ENCODE measurements around the gene NAGA. TPM values are rescaled to one million over a fixed set of nuclear protein-coding genes. Genes with fewer than 3 reads are reported as not detected.

Gene NAGA
- total and polyA plus RNA-seq, 7 donors, result 6.6 to 28.6 (median 21.6) TPM

GRCh38 chr22:42062506-42063170 lies 8.0 kb downstream of the NAGA start:
- peaks cover 0 to 92% (median 51%) of the 10 kb centered on the region in 4 donors for H3K36me3 ChIP-seq
- H3K27ac ChIP-seq, result no peak overlapping the region
- no peak overlapping the region for H3K4me3 ChIP-seq
- 91 to 96% methylated on average over 10 of the region's 10 CpGs for WGBS, 2 donors
- no peak for TF ChIP-seq CTCF (IDR thresholded peaks at IDR 0.05)
- no peak for TF ChIP-seq POLR2AphosphoS5 (IDR thresholded peaks at IDR 0.05)
- no peak for TF ChIP-seq EP300 (IDR thresholded peaks at IDR 0.05)
- no peak for TF ChIP-seq POLR2A (IDR thresholded peaks at IDR 0.05)
- H3K9me3 ChIP-seq, result no peaks in the 10 kb centered on the region
- H3K27me3 ChIP-seq, result no peaks in the 10 kb centered on the region
- no peak for DNase-seq
- no peaks in the 10 kb centered on the region for H3K4me1 ChIP-seq
- intact Hi-C loops (cut with DNase I), result no loop called here

DNA sequence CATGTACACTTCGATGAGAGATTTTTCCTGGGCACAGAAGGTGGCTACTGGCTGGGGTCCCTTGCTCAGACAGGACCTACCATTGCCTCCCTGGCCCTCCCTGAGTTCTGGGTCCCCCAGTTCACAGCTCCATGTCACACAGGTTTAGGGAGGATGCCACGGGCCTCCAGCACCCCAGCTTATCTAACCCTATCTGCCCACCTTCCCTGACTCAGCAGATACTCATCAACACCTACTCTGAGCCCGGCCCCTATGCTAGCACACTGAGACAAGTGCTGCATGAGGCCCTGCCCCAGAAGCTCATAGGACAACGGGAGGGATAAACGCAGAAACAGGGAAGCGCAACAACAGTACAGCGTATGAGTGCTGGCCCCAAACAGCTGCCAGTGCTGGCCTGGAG lies 9.6 kb downstream of the NAGA start:
- Histone ChIP-seq H3K9me3 (peaks cover 0 to 4% (median 0%) of the 10 kb centered on the region in 4 donors), H3K36me3 (peaks cover 0 to 77% (median 38%) of the 10 kb centered on the region in 4 donors), H3K27me3 (no peaks in the 10 kb centered on the region), H3K4me1 (no peaks in the 10 kb centered on the region), H3K4me3 (no peak overlapping the region), H3K27ac (no peak overlapping the region)
- intact Hi-C loops (cut with DNase I), result no loop called here
- no peak for DNase-seq
- WGBS, 2 donors, result 96 to 98% methylated on average over 7 of the region's 7 CpGs
- TF ChIP-seq EP300 (IDR thresholded peaks at IDR 0.05), result no peak
- TF ChIP-seq POLR2AphosphoS5 (IDR thresholded peaks at IDR 0.05), result no peak
- no peak for TF ChIP-seq POLR2A (IDR thresholded peaks at IDR 0.05)
- TF ChIP-seq CTCF (IDR thresholded peaks at IDR 0.05), result no peak

DNA sequence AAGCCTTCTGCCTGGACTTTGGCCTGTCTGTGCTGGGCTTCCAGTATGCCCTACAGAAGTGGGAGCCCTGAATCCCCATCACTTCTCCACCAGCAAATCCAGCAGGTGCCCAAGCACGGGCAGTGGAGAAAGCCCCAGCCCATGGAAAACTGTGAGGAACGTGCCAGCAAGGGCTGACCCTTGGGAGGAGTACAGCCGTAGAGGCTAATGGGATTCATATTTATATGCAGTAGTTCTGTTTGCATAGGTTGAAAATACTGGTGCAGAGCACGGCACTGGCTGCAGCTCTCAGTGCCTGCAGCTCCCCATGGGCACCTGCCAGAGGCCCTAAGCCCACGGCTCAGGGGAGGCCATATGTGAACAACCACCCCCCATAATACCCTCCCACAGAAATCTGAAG lies 10.1 kb downstream of the NAGA start:
- Histone ChIP-seq H3K4me3 (no peak overlapping the region), H3K36me3 (peaks cover 0 to 71% (median 35%) of the 10 kb centered on the region in 4 donors), H3K9me3 (peaks cover 0 to 4% (median 0%) of the 10 kb centered on the region in 4 donors), H3K4me1 (no peaks in the 10 kb centered on the region), H3K27ac (no peak overlapping the region), H3K27me3 (no peaks in the 10 kb centered on the region)
- intact Hi-C loops (cut with DNase I), result no loop called here
- WGBS, 2 donors, result 89 to 96% methylated on average over 5 of the region's 5 CpGs
- DNase-seq, result no peak
- TF ChIP-seq POLR2AphosphoS5 (IDR thresholded peaks at IDR 0.05), result no peak
- TF ChIP-seq POLR2A (IDR thresholded peaks at IDR 0.05), result no peak
- no peak for TF ChIP-seq CTCF (IDR thresholded peaks at IDR 0.05)
- TF ChIP-seq EP300 (IDR thresholded peaks at IDR 0.05), result no peak

DNA sequence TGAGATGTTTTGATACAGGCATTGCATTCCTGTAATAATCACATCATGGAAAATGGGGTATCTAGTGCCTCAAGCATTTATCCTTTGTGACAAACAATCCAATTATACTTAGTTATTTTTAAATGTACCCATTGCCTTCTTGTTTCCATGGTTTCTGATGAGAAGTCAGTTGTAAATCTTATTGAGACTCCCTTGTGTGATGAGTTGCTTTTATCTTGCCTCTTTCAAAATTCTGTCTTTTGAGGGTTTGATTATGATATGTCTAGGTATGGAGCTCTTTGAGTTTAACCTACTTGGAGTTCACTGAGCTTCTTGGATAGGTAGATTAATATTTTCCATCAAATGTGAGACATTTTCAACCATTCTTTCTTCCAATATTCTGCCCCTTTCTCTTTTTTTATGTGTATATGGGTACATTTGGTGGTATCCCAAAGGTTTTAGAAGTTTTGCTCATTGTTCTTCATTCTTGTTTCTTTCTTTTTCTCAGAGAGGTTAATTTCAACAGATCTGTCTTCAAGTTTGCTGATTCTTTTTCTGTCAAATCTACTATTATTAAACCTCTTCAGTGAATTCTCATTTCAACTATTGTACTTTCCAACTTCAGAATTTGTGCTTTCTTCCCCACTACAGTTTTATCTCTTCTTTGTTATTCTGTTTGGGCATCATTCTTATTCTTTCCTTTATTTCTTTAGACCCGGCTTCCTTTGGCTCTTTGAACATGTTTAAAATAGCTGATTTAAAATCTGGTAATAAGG lies 13.7 kb downstream of the NAGA start:
- H3K9me3 ChIP-seq, result peaks cover 0 to 4% (median 0%) of the 10 kb centered on the region in 4 donors
- no peak overlapping the region for H3K27ac ChIP-seq
- no peak for DNase-seq
- TF ChIP-seq EP300 (IDR thresholded peaks at IDR 0.05) (no peak), CTCF (IDR thresholded peaks at IDR 0.05) (no peak), POLR2AphosphoS5 (IDR thresholded peaks at IDR 0.05) (no peak), POLR2A (IDR thresholded peaks at IDR 0.05) (no peak)
- no peaks in the 10 kb centered on the region for H3K27me3 ChIP-seq
- no peak overlapping the region for H3K4me3 ChIP-seq
- no peaks in the 10 kb centered on the region for H3K4me1 ChIP-seq
- peaks cover 0 to 39% (median 27%) of the 10 kb centered on the region in 4 donors for H3K36me3 ChIP-seq
- WGBS, 2 donors, result 96 to 99% methylated on average over 1 of the region's 1 CpG
- intact Hi-C loops (cut with DNase I), result no loop called here
